GM18520 (cell line): ENCODE results near the gene C1QTNF3.
"Not testable (repeated sequence)": the region's sequence is repeated elsewhere in the genome, so short reads cannot be mapped to it uniquely, and the experiment has no call there.

ENCODE experiments used
- ATAC-seq: cut with Tn5 transposase; IDR thresholded peaks from one replicate; pipeline ENCODE4 v1.9.1; 2021; ENCODE audit not compliant: unreplicated experiment

The C1QTNF3 gene

GRCh38 chr5:34051374-34051980 is 8.5 kb upstream of the C1QTNF3 start:
- no peak for ATAC-seq

DNA sequence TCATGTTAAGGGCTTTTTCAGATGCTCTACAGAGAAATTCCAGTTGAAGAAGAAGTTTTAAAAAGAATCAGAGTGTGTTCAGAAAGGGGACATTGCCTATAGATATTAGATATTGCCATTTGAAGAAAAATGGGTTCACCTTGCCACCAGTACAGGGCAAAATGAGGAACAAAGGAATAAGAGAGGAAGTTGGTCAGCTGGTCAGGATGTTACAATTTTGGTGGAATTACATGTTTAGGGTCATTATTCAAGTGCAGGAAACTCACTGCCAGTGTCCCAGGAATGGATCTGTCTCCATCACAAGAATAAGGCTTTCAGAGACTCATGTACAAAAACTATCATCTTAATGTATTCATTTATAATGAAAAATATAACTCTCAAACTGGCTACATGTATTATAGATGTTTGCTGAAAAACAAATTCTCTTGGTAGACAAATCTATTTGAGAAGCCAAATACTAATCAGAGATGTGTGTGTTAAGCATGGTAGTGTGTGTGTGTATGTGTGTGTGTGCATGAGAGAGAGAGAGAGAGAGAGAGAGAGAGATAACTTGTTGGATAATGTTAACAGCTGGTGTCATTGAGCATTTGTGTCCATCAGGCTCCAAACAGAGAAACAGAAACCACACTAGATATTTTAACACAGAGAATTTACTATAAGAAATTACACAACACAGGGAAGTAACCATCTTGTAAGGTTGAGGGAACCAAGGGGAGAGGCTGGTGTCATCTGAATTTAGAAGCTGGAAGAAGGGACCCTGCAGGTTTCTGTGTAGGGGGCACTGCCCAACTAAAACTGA is 5.0 kb upstream of the C1QTNF3 start:
- no peak for ATAC-seq

DNA sequence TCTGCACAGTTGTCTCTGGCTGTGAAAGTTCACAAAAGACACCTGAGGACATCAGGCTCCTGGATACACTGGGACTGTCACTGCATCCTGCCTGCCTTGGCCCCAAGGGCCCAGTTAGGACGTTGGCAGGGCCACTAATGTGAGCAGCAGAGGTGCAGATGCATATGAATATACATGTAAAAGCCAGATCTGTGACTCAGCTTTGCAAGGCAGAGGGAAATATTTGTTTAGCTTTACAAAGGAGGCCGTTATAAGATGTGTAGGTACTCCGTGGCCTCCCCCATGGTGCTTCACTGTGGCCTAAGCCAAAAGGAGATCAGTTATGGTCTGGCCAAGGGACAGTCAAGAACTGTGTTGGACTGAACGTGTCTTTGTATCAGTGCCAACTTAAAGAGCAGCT is 4.1 kb upstream of the C1QTNF3 start:
- no peak for ATAC-seq

- no peak for ATAC-seq
These were observed 3.0 kb upstream of the C1QTNF3 start for GRCh38 chr5:34045996-34046395.

DNA sequence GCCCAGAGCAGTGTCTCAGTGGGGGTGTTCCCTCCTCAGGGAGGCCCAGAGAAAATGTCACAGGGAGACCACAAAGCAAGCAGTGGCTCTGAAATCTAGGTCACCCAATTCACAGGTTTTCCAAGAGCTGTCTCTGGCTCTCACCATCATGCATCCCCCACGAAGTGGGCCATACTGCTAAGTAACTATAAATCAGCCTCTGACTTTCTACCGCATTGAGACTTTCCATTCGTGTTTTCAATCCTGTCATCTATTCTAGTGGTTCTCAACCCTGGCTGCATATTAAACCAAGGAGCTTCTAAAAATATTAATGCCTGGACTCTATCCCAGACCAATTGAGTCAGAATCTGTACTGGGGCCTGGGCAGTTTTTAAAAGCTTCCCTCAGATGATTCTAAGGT is 2.0 kb upstream of the C1QTNF3 start:
- no peak for ATAC-seq

GRCh38 chr5:34042321-34042720 is 692 bp downstream of the C1QTNF3 start:
- ATAC-seq = no peak

DNA sequence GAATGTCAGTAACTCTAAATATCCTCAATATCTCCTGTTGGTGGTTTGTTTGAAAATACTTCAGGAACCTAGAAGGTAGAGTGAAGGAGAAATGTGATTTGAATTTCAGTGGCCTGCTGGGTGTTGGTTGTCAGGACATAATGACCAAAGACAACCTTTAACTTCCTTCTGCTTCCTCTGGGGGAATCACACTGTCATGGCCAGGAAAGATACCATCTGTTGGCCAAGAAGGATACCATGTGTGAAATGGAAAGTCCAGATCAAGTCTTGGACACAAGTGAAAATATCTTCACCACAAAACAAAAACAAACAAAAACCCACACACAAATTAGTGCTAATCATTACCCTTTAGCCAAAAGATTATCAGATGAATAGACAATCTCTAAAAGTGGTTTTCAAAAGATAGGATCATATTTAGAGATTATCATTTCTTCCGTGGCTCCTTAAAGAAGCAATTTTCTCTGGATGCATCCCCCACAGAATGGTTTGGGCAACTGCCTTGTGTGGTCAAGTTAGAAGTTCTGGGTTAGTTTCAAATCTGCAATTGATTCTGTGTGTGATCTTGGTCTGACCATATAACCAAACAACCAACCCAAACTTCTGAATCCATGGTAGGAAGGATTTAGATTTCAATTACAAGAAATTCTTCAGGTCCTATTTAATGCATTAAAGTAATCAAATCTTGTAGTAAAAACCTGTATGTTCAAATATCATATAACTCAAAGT is 1.6 kb downstream of the C1QTNF3 start:
- no peak for ATAC-seq

DNA sequence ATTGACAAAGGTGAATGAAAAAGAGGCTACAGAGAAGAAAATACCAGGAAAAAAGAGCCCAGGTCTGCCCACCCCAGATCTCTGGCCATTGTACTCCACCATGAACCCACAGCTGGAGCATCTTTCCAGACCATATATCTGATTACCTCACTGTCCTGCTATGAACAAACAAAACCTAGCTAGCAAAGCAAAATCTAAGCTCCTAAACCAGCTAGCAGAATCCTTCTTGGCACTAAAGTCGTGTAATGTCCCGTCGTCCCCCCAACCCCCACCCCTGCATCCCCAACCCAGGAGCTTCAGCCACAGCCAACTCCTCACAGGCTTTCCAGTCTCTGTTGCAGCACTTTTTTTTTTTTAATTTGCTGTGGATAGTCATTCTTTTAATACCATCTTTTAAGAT is 2.5 kb downstream of the C1QTNF3 start:
- ATAC-seq = no peak

GRCh38 chr5:34039398-34040157 is 3.4 kb downstream of the C1QTNF3 start:
- ATAC-seq = no peak

DNA sequence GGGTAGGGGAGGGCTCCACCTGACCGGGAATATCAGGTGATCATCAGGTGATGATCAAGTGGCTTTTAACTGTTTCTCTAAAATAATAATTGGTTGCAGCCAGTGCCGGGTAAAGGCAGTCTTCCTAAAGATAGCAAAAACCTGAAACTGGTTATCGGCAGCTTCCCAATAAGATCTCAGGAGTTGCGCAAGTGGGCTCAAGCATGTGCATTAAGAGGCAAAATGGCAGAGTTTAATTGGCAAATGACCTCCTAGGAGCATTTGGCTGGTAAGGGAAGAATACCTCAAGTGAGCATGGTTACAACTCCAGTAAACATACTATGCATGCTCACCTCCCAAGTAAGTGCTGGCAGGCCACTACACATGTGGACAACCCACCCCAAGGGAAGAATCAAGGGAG is 4.2 kb downstream of the C1QTNF3 start:
- ATAC-seq = no peak

DNA sequence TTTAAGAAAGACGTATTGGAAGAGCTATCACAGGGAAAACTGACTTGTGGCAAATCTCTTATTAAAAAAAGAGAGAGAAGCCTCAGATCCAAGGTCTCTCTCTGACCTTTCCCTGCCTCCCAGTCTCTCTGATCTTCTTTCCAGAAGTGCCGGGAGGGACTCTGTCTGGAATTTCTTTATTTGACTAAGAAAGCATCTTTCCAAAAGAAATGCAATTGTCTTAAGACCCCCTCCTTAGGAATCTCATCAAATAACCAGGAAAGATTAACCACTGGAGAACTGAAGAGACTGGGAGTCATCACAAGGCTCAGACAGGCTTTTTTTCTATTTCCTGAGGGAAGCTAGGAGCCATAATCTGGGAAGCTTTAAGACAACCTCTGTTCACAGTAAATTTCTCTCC is 4.6 kb downstream of the C1QTNF3 start:
- ATAC-seq = no peak

- no peak for ATAC-seq
These were observed 5.3 kb downstream of the C1QTNF3 start for GRCh38 chr5:34037726-34038125.

- no peak for ATAC-seq
These were observed 7.3 kb downstream of the C1QTNF3 start for GRCh38 chr5:34035756-34036155.

- no peak for ATAC-seq
These were observed 8.3 kb downstream of the C1QTNF3 start for GRCh38 chr5:34034534-34035327.

- no peak for ATAC-seq
These were observed 11.0 kb downstream of the C1QTNF3 start for GRCh38 chr5:34031966-34032365.

DNA sequence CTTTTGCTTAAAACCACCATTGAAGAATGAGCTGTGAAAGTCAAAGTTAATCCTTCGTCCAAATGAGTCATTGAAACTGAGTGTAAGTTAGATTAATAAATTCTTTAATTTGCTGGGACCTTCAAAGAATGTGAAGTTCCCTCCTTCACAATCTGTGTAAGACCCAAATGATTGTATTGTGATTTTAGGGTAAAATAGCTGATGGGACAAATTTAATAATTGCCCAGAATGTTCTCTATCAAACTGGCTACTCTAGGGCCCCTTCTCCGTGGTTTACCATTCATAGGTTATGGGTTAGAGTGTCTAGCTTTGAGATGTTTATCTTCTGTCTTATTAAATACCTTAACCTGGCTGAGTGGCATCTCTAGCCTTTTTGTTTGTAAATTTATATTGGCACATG is 11.9 kb downstream of the C1QTNF3 start:
- no peak for ATAC-seq

GRCh38 chr5:34030585-34030984 is 12.4 kb downstream of the C1QTNF3 start:
- ATAC-seq = not testable (repeated sequence)

- no peak for ATAC-seq
These were observed 13.0 kb downstream of the C1QTNF3 start for GRCh38 chr5:34030048-34030447.

GRCh38 chr5:34028349-34028748 is 14.7 kb downstream of the C1QTNF3 start:
- no peak for ATAC-seq

DNA sequence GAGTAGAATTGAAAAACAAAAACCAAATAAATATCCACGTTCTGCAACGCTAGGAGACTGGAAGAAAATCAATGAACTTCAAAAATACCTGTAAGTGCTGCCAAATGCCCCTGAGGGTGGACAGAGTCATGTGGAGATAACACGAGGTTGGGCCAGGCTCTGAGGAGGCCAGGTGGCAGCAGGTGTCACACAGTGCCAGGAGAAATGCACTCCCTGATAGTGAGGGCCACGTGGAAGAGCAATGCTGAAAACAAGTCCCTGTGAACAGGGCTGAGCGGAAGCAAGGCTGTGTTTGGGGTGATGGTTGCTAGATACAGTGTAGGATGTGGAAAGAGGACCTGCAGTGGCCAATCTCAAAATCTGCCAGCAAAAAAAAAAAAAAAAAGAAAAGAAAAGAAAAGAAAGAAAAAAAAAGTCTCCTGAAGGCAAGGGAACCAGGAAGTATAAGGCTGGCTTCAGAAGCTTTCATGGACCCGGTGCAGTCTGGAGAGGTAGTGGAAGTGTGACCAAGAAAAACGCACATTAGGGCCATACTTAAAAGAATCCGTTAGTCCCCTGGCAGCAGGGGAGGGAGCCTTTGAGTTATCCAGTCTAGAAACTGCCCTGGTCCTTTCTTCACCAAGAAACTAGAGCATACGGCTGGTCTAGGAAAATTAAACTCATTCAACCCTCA is 16.8 kb downstream of the C1QTNF3 start:
- no peak for ATAC-seq
